GM21423 (cell line): Measurements from ENCODE around the gene CDH23.

Experiments used
- ATAC-seq: cut with Tn5 transposase; IDR thresholded peaks from one replicate; pipeline ENCODE4 v1.9.1; 2021; ENCODE audit warnings: mild to moderate bottlenecking, moderate library complexity; ENCODE audit not compliant: unreplicated experiment

Gene CDH23

DNA sequence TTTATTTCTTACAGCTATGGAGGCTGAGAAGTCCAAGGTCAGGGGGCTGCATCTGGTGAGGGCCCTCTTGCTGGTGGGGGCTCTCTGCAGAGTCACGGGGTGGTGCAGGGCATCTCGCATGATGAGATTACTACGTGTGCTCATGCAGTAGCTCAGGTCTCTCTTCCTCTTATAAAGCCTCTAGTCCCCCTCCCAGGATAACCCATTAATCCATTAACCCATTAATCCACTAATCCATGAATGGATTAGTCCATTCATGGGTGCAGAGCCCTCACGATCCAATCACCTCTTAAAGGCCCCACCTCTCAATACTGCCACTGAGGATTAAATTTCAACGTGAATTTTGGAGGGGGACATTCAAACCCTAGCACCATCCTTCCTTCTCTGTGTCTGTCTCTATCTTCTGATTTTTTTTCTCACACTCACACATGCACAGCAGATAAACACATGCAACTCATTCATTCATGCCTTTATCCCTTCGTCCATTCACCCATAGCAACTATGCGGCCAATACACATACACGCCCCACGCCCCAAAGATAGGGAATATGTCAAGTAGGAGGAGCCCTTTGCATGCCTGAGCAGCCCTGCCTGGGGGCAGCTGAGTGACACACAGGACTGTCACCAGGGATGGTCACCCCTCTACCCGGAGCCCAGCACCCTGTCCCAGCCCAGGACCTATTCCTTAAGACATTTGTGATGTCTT is 236.3 kb downstream of the CDH23 start:
- ATAC-seq, result no peak

DNA sequence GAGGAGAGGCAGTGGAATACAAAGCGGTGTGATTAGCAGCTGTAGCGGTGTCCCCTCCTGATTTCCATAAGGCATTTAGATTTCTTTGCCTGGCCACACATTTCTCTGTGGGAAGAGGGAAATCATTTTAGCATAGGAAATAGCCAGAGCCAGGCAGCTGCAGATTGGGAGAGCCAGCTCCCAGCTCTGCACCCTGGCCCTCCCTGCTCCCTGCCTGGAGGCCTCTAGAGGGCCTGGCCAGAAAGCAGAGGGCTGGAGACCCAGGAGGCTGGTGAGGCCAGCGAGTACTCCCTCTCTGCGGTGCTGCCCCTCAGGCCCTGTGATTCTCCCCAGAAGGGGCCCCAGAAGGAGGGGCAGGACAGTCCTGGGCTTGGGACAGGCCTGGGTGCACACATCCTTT is 237.2 kb downstream of the CDH23 start:
- no peak for ATAC-seq

DNA sequence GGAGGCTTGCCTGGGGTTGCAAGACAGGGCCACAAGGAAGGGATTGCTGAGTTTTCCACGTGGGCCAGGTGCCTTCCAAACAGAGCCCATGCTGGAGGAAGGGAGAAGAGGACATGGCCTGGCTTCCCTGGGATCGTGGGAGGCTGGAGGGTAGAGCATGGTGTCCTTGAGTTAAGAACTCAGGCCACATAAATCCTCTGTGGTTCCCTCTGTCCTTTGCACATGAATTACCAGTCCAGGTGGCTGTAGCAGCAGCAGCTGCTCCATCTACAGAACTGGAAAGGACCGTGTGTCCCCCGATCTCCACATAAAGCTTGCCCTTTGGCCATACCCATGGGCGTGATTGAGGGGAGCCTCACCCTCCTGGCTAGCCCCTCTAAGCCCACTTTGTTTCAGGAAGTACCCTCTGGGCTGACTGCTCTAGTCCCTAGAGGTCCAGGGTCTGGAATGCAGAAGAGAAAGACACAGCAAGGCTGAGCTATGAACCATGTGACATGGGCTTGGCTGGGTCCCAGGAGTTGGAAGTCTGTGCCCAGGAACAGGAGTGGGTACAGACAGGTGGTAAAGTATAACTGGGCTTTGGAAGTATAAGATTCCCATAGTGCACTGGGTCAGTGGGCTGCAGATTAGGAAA is 237.9 kb downstream of the CDH23 start:
- ATAC-seq, result no peak

DNA sequence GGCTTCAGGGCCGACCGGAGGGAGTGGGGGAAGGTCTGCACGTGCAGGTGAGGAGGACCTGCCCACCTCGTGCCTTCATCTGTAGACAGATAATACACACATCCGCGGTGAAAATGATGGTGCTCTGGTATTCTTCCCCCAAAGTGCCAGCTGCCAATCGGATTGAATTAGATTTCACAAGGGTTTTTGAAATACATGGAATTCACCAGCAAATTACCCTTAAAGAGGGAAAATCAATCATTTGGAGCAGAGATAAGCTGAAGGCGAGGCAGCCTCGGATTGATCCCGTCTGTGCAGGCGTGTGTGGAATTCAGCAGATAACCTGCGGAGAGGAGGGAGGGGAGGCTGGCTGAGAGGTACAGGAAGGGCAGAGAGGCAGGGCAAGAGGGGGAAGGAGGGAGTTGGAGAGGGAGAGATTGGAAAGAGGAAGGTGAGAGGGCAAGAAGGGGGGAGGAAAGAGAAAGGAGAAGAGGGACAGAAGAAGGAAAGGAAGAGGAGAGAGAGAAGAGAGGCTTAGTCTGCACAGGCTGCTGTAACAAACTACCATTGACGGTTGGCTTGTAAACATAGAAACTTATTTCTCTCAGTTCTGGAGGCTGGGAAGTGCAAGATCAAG is 238.6 kb downstream of the CDH23 start:
- no peak for ATAC-seq

DNA sequence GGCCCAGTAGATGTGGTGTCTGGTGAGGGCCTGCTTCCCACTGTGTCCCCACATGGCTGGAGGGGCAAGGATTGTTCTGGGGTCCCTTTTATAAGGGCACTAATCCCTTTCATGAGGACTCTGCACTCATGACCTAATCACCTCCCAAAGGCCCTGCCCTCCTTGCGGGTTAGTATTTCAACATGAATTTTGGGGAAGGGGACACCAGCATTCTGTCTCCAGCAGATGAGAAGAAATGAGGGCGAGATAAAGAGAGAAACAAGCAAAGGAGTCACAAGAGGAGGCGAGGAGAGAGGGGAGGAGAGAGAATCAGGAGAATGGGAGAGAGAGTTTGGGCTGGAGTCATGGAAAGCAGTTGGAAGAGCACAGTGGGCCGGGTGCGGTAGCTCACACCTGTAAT is 239.1 kb downstream of the CDH23 start:
- no peak for ATAC-seq

DNA sequence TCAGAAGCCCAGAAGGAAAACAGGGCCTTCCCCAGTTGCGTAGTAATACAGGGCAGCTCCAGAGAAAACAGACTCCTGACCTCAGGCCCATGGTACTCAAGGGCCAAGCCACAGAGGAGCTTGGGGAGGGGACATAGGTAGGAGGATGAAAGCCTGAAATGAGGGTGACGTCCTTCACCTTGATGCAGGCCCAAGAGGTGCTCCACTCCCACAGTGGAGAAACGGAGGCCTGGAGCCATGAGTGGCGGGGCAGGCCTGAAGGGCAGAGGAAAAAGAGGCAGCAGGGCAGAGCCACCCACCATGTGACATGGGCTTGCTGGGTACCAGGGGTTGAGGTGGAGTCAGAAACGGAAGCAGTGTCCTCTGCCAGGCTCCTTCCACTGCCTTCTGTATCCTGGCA is 239.9 kb downstream of the CDH23 start:
- ATAC-seq, result no peak

DNA sequence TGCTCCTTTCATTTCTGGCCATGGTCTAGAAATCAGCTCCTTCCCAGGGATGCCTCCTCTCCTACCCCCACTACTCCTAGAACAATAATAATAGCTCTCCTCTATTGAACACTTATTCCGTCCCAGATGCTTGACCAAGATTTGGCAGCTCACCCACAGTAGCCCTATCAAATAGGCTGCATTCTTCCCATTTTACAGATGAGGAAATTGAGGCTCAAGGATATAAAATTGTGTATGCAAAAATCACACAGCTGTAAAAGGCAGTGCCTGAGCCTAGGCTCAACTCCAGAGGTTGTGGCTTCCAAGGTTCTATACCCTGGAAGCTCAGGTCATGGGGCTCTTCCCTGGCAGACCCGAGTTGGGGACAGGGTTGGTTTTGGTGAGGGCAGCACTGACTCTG is 240.6 kb downstream of the CDH23 start:
- no peak for ATAC-seq

DNA sequence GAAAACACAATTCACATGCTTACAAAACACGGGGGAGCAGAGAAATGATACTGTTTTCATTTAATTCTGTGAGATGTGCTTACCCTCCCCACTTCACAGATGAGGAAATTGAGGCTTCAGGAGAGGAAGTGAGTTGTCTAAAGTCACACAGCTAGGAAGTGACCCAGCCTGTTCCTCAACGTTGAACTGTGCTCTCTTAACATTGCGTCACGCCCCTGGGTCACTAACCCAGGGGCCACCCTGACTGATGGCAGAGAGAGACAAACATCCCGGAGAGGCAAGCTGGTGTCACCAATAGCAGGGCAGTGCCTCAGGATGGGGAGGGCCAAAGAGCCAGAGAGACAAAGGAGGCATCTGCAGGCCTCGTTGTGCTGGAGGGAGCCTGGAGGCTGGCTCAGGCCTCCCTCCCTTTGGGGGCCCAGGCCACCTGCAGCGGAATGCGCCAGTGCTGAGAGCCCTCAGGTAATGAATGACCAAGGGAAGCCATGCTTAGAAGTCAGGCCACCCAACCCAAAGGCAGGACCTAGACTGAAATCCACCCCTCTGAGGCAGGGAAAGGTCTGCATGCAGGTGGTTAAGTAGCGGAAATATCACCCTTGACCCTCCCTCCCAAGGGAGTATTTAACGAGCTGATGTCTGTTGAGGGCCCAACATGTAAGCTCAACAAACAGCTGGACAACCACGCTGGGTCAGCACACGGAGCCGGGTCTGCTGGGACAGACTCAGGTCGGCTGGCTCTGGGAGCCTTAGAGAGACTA is 241.5 kb downstream of the CDH23 start:
- ATAC-seq, result no peak

DNA sequence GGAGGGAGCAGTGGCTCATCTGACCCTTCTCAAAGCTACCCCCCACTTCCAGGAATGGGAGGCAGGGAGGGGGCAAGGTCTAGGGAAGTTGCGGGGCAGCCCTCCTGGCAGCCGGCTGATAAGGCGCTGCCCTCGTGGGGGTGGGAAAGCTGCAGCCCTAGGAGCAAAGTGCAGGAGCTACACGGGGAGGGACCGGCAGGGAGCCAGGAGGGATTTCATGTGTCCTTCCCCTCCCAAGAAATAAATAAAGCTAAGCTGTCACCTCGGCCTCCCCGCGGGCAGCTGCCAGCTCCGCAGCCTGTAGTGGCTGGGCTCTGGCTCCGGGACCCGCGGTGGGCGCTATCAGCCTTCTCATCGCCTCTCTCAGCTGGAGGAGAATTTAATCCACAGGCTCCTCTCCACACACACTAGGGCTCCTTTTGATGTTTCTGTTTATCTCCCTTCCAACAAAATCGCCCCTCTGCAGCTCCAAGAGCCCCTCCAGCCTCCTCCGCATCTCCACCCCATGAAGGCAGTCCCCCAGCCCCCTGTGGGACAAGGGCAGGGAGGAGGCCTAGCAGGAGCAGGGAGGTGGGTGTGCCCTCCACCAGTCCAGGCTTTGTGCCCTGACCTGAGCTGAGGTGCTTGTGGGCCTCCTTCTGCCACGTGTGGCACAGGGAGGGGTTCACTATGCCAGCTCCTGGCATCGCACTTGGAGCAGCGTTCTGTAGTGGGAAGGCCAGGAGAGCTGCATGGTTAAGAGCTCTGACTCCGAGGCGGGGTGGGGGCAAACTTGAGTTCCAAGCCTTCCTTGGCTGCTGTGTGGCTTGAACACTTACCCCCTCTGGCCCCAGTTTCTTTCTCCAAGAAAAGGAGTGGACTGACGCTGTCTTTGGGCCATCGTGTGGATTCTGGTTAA is 242.4 kb downstream of the CDH23 start:
- no peak for ATAC-seq

DNA sequence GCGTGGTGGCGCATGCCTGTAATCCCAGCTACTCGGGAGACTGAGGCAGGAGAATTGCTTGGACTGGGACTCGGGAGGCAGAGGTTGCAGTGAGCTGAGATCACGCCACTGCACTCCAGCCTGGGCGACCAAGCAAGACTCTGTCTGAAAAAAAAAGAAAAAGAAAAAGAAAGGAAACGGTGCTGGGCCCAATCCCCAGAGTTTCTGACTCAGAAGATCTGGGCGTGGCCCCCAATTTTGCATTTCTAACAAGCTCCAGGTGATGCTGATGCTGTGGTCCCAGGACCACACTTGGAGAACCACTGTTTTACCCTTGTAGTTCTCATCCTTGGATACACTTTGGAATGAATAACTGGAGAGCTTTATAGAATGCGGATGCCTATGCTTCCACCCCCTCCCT is 243.9 kb downstream of the CDH23 start:
- ATAC-seq, result no peak

DNA sequence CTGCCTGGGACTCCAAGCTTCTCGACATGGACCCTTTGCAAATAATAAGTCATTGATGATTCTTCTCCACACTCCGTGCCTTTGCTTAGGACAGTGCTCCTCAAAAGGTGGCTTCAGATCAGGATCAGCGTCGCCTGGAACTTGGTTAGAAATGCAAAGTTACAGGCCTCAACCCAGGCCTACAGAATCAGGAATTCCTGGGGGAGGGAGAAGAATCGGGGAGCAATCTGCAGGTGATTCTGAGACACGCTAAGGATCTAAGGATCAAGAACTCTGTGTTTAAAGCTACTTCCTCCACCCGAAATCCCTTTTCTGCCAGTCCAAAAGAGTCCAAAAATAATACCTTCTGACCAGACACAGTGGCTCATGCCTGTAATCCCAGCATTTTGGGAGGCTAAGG is 244.7 kb downstream of the CDH23 start:
- ATAC-seq, result no peak

DNA sequence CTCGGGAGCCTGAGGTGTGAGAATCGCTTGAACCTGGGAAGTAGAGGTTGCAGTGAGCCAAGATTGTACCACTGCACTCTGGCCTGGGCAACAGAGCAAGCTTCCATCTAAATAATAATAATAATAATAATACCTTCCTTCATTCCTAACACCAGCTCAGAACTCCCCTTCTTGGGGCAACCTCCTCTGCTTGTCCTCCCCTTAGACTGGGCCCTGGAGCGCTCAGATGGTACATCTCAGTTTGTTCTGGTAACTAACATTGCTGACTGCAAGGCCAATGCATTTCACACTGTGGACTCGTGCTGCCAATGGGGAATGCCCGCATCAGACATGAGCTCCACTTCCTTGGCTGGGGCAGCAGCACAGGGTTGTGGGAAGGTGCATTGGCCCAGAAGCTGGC is 245.3 kb downstream of the CDH23 start:
- no peak for ATAC-seq

DNA sequence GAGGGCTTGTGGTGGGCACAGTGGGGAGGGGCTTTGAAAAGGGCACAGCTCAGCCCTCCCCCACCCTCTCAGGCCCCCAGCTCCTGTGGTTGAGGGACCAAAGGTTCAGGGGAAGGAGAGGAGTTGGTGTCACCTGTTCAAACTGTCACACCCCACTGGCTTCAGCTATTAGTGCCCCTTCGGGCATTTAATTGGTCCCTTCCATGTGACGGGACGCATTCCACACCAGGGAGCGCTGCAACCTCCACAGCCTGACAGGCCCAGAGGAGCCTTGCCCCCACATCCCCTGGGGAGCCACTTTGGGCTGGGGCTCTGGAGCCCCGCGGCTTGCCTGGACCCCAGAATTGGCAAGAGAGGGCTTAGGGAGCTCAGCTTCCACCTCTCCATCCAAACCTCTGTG is 247.2 kb downstream of the CDH23 start:
- ATAC-seq, result no peak

DNA sequence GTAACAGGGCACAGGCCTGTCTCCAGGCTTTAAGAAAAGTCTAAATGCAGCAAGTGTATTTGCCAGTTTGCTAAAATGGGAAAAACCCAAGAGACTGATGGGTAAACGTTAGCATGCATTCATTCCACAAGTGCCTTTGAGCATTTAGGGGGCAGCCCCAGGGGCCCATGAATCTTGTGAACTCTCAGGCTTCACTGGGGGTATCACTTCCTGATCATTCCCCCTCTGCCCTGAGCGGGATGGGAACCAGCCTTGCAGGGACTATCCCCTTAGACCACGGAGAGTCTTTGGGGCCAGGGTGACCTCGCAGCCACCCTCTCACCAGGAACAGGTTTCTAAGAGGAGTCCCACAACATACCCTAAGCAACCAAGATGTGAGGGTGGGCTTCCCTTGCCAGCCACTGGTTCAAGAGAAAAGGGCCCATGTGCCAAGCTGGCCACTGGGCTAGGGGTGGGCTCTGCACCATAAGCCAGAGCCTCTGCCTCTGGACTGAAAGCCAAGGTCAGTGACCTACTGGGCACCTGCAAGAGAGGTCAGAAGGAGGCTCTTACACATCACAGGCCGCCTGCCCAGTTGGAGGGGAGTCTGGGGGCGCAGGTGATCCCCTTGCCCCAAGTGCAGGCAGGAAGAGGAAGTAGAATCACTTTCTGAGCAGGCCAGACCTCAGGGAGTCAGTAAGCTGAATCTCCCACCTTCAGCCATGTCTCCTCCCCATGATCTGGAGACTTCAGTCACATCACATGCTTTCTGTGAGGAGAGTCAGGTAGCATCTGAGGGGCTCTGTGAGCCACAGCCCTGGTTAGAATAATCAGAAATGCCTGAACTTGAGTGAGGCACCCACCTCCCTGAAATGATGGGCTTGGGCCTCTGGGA is 247.8 kb downstream of the CDH23 start:
- no peak for ATAC-seq

DNA sequence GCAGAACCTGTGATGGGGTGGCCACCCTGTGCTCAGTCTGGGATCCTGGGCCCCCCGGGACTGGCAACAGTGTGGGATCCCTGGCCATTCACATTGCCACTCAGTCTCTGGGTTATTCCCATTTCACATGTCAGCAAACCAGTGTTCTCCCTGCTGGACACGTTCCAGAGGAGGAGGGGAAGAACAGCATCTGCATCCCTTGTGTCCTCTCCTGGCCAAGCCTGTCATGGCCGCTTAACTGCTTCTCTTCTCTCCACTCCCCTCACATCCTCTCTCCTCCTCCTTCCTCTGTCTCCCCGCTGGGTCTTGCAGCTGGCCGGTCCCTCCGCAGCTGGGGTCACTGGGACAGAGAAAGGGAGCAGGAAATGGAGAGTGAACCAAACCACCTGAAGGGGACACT is 248.5 kb downstream of the CDH23 start:
- ATAC-seq, result no peak

DNA sequence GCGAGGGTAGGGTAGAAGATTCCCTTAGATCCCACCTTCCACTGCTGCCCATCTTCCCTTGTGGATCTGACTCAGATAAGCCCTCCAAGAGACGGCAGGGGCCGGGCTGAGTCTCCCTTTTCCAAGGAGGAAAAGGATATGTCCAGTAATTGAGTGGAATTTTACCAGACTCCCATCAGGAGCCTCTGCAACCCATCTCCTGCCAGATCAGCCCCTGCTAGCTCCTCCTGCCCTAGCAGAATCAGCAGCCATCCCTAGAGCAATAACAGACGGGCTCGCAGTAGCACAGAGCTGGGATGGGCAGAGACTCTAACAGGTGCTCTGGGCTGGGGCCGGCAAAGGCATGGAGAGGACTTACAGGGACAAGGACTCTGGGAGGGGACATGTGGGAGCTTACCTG is 249.3 kb downstream of the CDH23 start:
- ATAC-seq, result no peak

DNA sequence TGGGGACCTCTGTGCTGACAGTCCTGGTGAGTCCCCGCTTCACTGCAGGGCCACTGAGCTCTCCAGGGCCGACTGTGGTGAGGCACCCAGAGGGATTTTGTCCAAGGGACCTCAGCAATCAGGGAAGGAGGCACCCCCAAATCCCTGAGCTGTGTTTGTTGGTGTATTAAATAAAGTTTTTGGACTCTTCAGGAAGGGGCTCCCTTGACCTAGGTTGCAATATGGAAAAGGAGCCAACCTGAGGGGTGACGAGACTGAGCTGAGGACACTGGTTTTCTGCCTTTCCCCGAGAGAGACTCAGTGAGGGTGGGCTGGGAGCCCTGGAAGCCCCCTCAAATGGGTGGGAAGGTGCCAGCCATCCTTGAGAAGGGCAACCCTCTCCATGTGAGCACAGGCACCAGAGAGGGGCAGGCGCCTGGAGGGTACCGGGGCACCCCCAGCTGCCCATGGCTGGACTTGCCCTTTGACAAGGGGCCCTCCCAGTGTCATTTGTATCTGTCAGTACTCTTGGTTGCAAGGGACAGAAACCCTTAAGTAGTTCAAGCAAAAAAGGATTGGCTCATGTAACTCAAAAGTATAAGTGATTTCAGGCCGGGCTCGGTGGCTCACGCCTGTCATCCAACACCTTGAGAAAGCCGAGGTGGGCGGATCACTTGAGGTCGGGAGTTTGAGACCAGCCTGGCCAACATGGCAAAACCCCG is 250.0 kb downstream of the CDH23 start:
- no peak for ATAC-seq

DNA sequence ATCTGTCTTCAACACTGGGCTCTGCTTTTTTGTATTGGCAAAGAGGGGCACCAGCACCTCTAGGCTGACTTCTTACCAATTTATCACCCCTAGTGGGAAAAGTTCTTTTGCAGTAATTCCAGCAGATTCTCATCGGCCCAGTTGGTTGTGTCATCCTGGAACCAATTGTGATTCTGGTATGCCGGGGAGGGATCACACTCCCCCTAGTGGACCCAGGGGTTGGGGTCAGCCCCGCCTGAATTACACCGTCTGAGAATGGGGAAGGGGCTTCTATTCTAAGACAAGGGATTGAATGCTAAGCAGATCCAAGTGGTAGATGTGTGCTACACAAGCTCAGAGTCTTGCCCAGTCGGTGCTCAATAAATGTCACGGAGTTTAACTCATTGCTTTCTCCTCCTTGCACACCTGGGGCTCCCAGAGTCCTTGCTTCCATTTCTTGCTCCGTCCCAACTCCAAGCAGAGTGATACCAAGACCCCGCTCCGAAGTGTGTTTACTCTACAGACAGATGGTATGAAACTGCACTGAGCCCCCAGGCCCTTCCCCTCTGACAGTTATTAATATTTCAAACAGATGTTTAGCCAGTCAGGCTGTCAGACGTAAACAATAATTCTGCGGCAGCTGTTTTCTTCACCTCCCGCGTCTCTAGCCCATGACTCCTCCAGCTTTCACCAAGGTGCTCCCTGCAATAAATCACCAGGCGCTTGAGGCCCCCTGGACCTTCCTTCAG is 251.0 kb downstream of the CDH23 start:
- no peak for ATAC-seq
